Fibroblast of gingiva (primary cell): ENCODE results near the gene TAX1BP3.

Source experiments
- DNase-seq: peaks from one replicate; pipeline ENCODE4 v3.0.0-alpha.2; 2011; ENCODE audit warnings: low read depth

TAX1BP3 gene

GRCh38 chr17:3657874-3658783, 10.2 kb downstream of the TAX1BP3 start:
- no peak for DNase-seq

- no peak for DNase-seq
These were observed 10.8 kb downstream of the TAX1BP3 start for GRCh38 chr17:3657588-3657869.

GRCh38 chr17:3656755-3657587, 11.4 kb downstream of the TAX1BP3 start:
- no peak for DNase-seq

GRCh38 chr17:3656353-3656752, 12.0 kb downstream of the TAX1BP3 start:
- no peak for DNase-seq

- DNase-seq: no peak
These were observed 12.6 kb downstream of the TAX1BP3 start for GRCh38 chr17:3655766-3656165.

GRCh38 chr17:3647769-3648555, 20.4 kb downstream of the TAX1BP3 start:
- peak; percentile 61 for DNase-seq

GRCh38 chr17:3647251-3647650, 21.1 kb downstream of the TAX1BP3 start:
- no peak for DNase-seq

- DNase-seq: no peak
These were observed 23.1 kb downstream of the TAX1BP3 start for GRCh38 chr17:3645310-3645709.

GRCh38 chr17:3643889-3644349, 24.5 kb downstream of the TAX1BP3 start:
- no peak for DNase-seq

GRCh38 chr17:3641717-3642486, 26.5 kb downstream of the TAX1BP3 start:
- DNase-seq: no peak

- no peak for DNase-seq
These were observed 27.4 kb downstream of the TAX1BP3 start for GRCh38 chr17:3641014-3641413.

GRCh38 chr17:3639981-3640596, 28.3 kb downstream of the TAX1BP3 start:
- DNase-seq: peak; percentile 46

- no peak for DNase-seq
These were observed 31.4 kb downstream of the TAX1BP3 start for GRCh38 chr17:3636908-3637373.

- peak; percentile 95 for DNase-seq
These were observed 32.0 kb downstream of the TAX1BP3 start, which contains the start of the genes CTNS and SHPK for GRCh38 chr17:3636154-3636907. CTNS (plus strand) TSS chr17:3636760; CDS start chr17:3640207, 3,447 bp downstream. SHPK (minus strand) TSS chr17:3636250; CDS start chr17:3636219, 31 bp downstream.

GRCh38 chr17:3635474-3636153, 32.8 kb downstream of the TAX1BP3 start:
- no peak for DNase-seq

- no peak for DNase-seq
These were observed 36.1 kb downstream of the TAX1BP3 start for GRCh38 chr17:3632287-3632686.

- DNase-seq: no peak
These were observed 37.6 kb downstream of the TAX1BP3 start for GRCh38 chr17:3630781-3631180.

GRCh38 chr17:3627769-3628167, 40.6 kb downstream of the TAX1BP3 start:
- no peak for DNase-seq
